Tibial artery (tissue), 4 donors: ENCODE measurements around the gene INTS2.
"Not testable (repeated sequence)": the region's sequence is repeated elsewhere in the genome, so short reads cannot be mapped to it uniquely, and the experiment has no call there.

Experiments used
- DNase-seq, 2 donors: peaks; one replicate each; pipeline ENCODE4 v3.0.0-alpha.2; 2019
- H3K27ac ChIP-seq, 2 donors: fragments of 200-600 bp; sonication (generic) in 1 of 2; 1 replicate in 1 of 2; 2 replicates in 1 of 2; pipeline ENCODE4 v1.5.1; 2018 to 2019; ENCODE audit warnings: mild to moderate bottlenecking in 1 of 2
- H3K27me3 ChIP-seq, 2 donors: fragments of 200-600 bp; sonication (generic) in 1 of 2; one replicate each; pipeline versions ENCODE4 v1.5.1 to v1.6.0; 2016 to 2019
- H3K36me3 ChIP-seq, 3 donors: fragments of 200-600 bp; sonication (generic) in 2 of 3; one replicate each; pipeline ENCODE4 v1.5.1; 2016 to 2019; ENCODE audit warnings: mild to moderate bottlenecking in 2 of 3
- H3K4me1 ChIP-seq, 4 donors: fragments of 200-600 bp; sonication (generic) in 2 of 4; 1 replicate in 3 of 4; 2 replicates in 1 of 4; pipeline ENCODE4 v1.5.1; 2016 to 2019
- H3K4me3 ChIP-seq, 2 donors: fragments of 200-600 bp; sonication (generic) in 1 of 2; 1 replicate in 1 of 2; 2 replicates in 1 of 2; pipeline ENCODE4 v1.5.1; 2018 to 2019; ENCODE audit warnings: mild to moderate bottlenecking in 2 of 2
- H3K9me3 ChIP-seq, 3 donors: fragments of 200-600 bp; sonication (generic) in 1 of 3; one replicate each; pipeline ENCODE4 v1.5.1; 2016 to 2019
- intact Hi-C: fragments of 100-400 bp; cut with DNase I; formaldehyde crosslinking; loops from one replicate; pipeline ENCODE4 v1.15.0; 2023; ENCODE audit warnings: low total_unique reads
- TF ChIP-seq, protein P1 (sequence below), 2 experiments: fragments of 200-600 bp in 1 of 2; fragments of 450-650 bp in 1 of 2; IDR thresholded peaks; one replicate each; pipeline ENCODE4 v1.5.1; 2017 to 2019; ENCODE audit warnings: antibody characterized with exemption in 2 of 2, mild to moderate bottlenecking in 1 of 2, moderate library complexity in 1 of 2

Gene INTS2

GRCh38 chr17:61867033-61867432 lies 60.7 kb downstream of the INTS2 start:
- DNase-seq, result no peak
- intact Hi-C loops, result loop anchor here (10.0 kb wide), 1 partner anchor 452 kb away; no protein-coding TSS in a partner anchor
- TF ChIP-seq, protein P1, sequence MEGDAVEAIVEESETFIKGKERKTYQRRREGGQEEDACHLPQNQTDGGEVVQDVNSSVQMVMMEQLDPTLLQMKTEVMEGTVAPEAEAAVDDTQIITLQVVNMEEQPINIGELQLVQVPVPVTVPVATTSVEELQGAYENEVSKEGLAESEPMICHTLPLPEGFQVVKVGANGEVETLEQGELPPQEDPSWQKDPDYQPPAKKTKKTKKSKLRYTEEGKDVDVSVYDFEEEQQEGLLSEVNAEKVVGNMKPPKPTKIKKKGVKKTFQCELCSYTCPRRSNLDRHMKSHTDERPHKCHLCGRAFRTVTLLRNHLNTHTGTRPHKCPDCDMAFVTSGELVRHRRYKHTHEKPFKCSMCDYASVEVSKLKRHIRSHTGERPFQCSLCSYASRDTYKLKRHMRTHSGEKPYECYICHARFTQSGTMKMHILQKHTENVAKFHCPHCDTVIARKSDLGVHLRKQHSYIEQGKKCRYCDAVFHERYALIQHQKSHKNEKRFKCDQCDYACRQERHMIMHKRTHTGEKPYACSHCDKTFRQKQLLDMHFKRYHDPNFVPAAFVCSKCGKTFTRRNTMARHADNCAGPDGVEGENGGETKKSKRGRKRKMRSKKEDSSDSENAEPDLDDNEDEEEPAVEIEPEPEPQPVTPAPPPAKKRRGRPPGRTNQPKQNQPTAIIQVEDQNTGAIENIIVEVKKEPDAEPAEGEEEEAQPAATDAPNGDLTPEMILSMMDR (IDR thresholded peaks at IDR 0.05), result no peak
- no peaks in the 10 kb centered on the region for H3K27me3 ChIP-seq
- H3K27ac ChIP-seq, result no peak overlapping the region
- no peaks in the 10 kb centered on the region for H3K9me3 ChIP-seq
- peaks cover 14 to 41% (median 22%) of the 10 kb centered on the region in 3 donors for H3K36me3 ChIP-seq
- peaks cover 0 to 8% (median 6%) of the 10 kb centered on the region in 4 donors for H3K4me1 ChIP-seq
- H3K4me3 ChIP-seq, result no peak overlapping the region

DNA sequence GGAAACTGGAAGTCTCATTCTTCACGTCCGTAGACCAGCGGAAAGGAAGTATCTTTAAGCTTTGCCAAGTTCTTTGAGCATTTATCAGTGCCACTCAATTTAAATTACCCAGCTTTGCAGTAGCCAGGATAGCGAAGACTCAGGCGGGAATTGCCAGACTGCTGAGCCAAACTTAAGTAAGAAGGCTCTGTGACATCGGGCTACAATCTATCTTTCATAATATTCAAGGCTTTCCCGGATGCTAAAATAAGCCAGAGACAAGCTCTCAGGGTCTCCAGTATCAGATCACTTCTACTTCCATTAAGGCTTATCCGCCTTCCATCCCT lies 64.0 kb downstream of the INTS2 start:
- Histone ChIP-seq H3K36me3 (peaks cover 0 to 12% (median 3%) of the 10 kb centered on the region in 3 donors), H3K4me1 (peaks cover 0 to 8% (median 6%) of the 10 kb centered on the region in 4 donors), H3K27ac (peak overlapping the region; percentile 67 to 71), H3K9me3 (no peaks in the 10 kb centered on the region), H3K4me3 (peak overlapping the region; percentile 62 to 67), H3K27me3 (no peaks in the 10 kb centered on the region)
- TF ChIP-seq, protein P1 (IDR thresholded peaks at IDR 0.05), result no peak
- intact Hi-C loops, result loop anchor here (10.0 kb wide), 1 partner anchor 449 kb away; no protein-coding TSS in a partner anchor
- DNase-seq, result no peak

GRCh38 chr17:61862975-61863800 lies 64.6 kb downstream of the INTS2 start, which contains the start of gene BRIP1:
TSS of gene BRIP1 (minus strand) at chr17:61863528. CDS start at chr17:61861539, 1,989 bp downstream.
- no peaks in the 10 kb centered on the region for H3K27me3 ChIP-seq
- peaks cover 0 to 8% (median 6%) of the 10 kb centered on the region in 4 donors for H3K4me1 ChIP-seq
- intact Hi-C loops, result loop anchor here (10.0 kb wide), 1 partner anchor 448 kb away; no protein-coding TSS in a partner anchor
- peak within 1 kb of the TSS; percentile 62 to 67 for H3K4me3 ChIP-seq
- H3K27ac ChIP-seq, result peak within 1 kb of the TSS; percentile 67 to 71
- peaks cover 0 to 10% (median 3%) of the 10 kb centered on the region in 3 donors for H3K36me3 ChIP-seq
- no peaks in the 10 kb centered on the region for H3K9me3 ChIP-seq
- DNase-seq, result peak; percentile 94
- TF ChIP-seq, protein P1 (IDR thresholded peaks at IDR 0.05), result no peak

GRCh38 chr17:61862105-61862574 lies 65.6 kb downstream of the INTS2 start:
- H3K36me3 ChIP-seq, result peaks cover 0 to 4% (median 2%) of the 10 kb centered on the region in 3 donors
- no peaks in the 10 kb centered on the region for H3K27me3 ChIP-seq
- H3K27ac ChIP-seq, result no peak overlapping the region
- H3K4me1 ChIP-seq, result peaks cover 0 to 8% (median 6%) of the 10 kb centered on the region in 4 donors
- no peak overlapping the region for H3K4me3 ChIP-seq
- no peaks in the 10 kb centered on the region for H3K9me3 ChIP-seq
- no peak for DNase-seq
- TF ChIP-seq, protein P1 (IDR thresholded peaks at IDR 0.05), result no peak
- intact Hi-C loops, result loop anchor here (10.0 kb wide), 1 partner anchor 447 kb away; no protein-coding TSS in a partner anchor

- intact Hi-C loops, result loop anchor here (10.0 kb wide), 1 partner anchor 446 kb away; no protein-coding TSS in a partner anchor
Measured at GRCh38 chr17:61860397-61860796, 67.4 kb downstream of the INTS2 start.

GRCh38 chr17:61856035-61856434 lies 71.7 kb downstream of the INTS2 start:
- TF ChIP-seq, protein P1 (IDR thresholded peaks at IDR 0.05), result no peak
- no peaks in the 10 kb centered on the region for H3K9me3 ChIP-seq
- no peak for DNase-seq
- no peak overlapping the region for H3K27ac ChIP-seq
- H3K36me3 ChIP-seq, result no peaks in the 10 kb centered on the region
- intact Hi-C loops, result no loop called here
- no peaks in the 10 kb centered on the region for H3K27me3 ChIP-seq
- H3K4me3 ChIP-seq, result no peak overlapping the region
- H3K4me1 ChIP-seq, result no peaks in the 10 kb centered on the region

More at GRCh38 chr17:61860397-61860796, 67.4 kb downstream of the INTS2 start:
- not testable (repeated sequence) for H3K4me1 ChIP-seq, DNase-seq, H3K27me3 ChIP-seq, H3K36me3 ChIP-seq, H3K4me3 ChIP-seq, H3K9me3 ChIP-seq, H3K27ac ChIP-seq
